Measurements from ENCODE around the gene TMOD3. TPM values are rescaled to one million over a fixed set of nuclear protein-coding genes. Genes with fewer than 3 reads are reported as not detected.

The TMOD3 gene
- total RNA-seq, 4 donors from 2014 or later, result 31.2 to 37.4 (median 36.7) TPM

DNA sequence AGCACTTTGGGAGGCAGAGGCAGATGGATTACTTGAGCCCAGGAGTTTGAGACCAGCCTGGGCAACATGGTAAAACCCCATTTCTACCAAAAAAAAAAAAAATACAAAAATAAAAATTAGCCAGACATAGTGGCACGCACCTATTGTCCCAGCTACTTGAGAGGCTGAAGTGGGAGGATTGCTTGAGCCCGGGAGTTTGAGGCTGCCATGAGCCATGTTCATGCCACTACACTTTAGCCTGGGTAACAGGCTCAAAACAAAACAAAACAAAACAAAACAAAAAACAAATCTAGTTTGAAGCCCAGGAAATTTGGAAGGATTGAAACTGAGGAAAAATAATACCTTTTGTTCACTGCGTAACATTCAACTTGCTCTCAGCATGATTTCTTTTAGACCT is 16.6 kb downstream of the TMOD3 start:
- 54% methylated on average over 3 of the region's 3 CpGs for WGBS
- TF ChIP-seq POLR2A (IDR thresholded peaks at IDR 0.05), result no peak
- no peak for TF ChIP-seq CTCF (IDR thresholded peaks at IDR 0.05)
- no peak for TF ChIP-seq EP300 (IDR thresholded peaks at IDR 0.05)
- no peak for TF ChIP-seq POLR2AphosphoS5 (IDR thresholded peaks at IDR 0.05)
- no peak for DNase-seq (ENCODE audit: low spot score in 2 of 2)
- Histone ChIP-seq H3K4me1 (peaks cover 77% of the 10 kb centered on the region), H3K9me3 (no peaks in the 10 kb centered on the region), H3K4me3 (no peak overlapping the region), H3K27me3 (no peaks in the 10 kb centered on the region), H3K27ac (peak overlapping the region; percentile 26), H3K36me3 (no peaks in the 10 kb centered on the region)

- H3K9me3 ChIP-seq, result no peaks in the 10 kb centered on the region
- DNase-seq (ENCODE audit: low spot score in 2 of 2), result no peak
- no peaks in the 10 kb centered on the region for H3K36me3 ChIP-seq
- peaks cover 71% of the 10 kb centered on the region for H3K4me1 ChIP-seq
- H3K27me3 ChIP-seq, result no peaks in the 10 kb centered on the region
- H3K4me3 ChIP-seq, result no peak overlapping the region
- WGBS, result 20% methylated on average over 3 of the region's 3 CpGs
- TF ChIP-seq POLR2A (IDR thresholded peaks at IDR 0.05) (no peak), POLR2AphosphoS5 (IDR thresholded peaks at IDR 0.05) (no peak)
- peak overlapping the region; percentile 26 for H3K27ac ChIP-seq
These were observed 17.2 kb downstream of the TMOD3 start for GRCh38 chr15:51846463-51847230.

DNA sequence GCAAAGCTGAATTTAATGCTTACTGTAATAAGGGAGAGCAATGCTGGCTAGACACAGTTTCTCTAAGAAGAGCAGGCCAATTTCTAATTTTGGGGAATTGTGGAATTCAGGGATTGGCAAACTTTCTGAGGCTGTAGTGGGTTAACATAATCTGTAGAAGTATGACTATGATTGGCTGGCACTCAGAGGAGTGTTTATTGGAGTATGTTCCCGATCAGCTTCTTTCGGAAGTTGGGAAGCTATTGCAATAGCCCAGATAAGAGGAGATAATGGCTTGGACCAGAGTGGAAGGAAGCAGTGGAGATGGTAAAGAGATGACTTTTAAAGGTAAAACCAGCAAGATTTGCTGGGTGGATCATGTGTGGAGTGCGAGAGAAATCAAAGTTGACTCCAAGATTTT is 19.4 kb downstream of the TMOD3 start:
- no peaks in the 10 kb centered on the region for H3K27me3 ChIP-seq
- no peak for DNase-seq (ENCODE audit: low spot score in 2 of 2)
- H3K9me3 ChIP-seq, result no peaks in the 10 kb centered on the region
- no peaks in the 10 kb centered on the region for H3K36me3 ChIP-seq
- TF ChIP-seq CTCF (IDR thresholded peaks at IDR 0.05) (no peak), POLR2A (IDR thresholded peaks at IDR 0.05) (no peak), POLR2AphosphoS5 (IDR thresholded peaks at IDR 0.05) (no peak), EP300 (IDR thresholded peaks at IDR 0.05) (no peak)
- H3K27ac ChIP-seq, result no peak overlapping the region
- H3K4me1 ChIP-seq, result peaks cover 52% of the 10 kb centered on the region
- H3K4me3 ChIP-seq, result no peak overlapping the region
- 47% methylated on average over 3 of the region's 3 CpGs for WGBS

GRCh38 chr15:51849860-51850259 is 20.4 kb downstream of the TMOD3 start:
- Histone ChIP-seq H3K27ac (no peak overlapping the region), H3K9me3 (no peaks in the 10 kb centered on the region), H3K27me3 (no peaks in the 10 kb centered on the region), H3K36me3 (no peaks in the 10 kb centered on the region), H3K4me1 (peaks cover 42% of the 10 kb centered on the region), H3K4me3 (no peak overlapping the region)
- no peak for DNase-seq (ENCODE audit: low spot score in 2 of 2)
- TF ChIP-seq POLR2A (IDR thresholded peaks at IDR 0.05) (no peak), EP300 (IDR thresholded peaks at IDR 0.05) (no peak), CTCF (IDR thresholded peaks at IDR 0.05) (no peak), POLR2AphosphoS5 (IDR thresholded peaks at IDR 0.05) (no peak)
- 46% methylated on average over 3 of the region's 3 CpGs for WGBS

DNA sequence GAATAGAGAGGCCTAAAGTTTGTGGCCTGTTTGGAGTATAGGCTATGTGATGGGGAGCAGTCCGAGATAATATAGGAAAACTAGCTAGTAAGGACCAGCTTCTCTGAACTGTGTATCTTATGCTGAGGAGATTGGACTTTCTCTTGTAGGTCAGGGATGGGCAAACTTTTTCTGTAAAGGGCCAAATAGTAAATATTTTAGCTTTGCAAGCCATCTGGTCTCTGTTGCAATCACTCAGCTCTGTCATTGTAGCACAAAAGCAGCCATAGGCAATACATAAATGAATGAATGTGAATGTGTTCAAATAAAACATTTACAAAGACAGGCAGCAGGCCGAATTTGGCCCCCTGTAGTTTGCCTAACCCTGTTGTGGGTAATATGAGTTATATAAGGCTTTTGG is 24.5 kb downstream of the TMOD3 start:
- Histone ChIP-seq H3K27ac (no peak overlapping the region), H3K27me3 (no peaks in the 10 kb centered on the region), H3K4me1 (peaks cover 16% of the 10 kb centered on the region), H3K9me3 (no peaks in the 10 kb centered on the region), H3K36me3 (no peaks in the 10 kb centered on the region), H3K4me3 (no peak overlapping the region)
- no peak for TF ChIP-seq POLR2AphosphoS5 (IDR thresholded peaks at IDR 0.05)
- TF ChIP-seq EP300 (IDR thresholded peaks at IDR 0.05), result no peak
- no peak for TF ChIP-seq CTCF (IDR thresholded peaks at IDR 0.05)
- TF ChIP-seq POLR2A (IDR thresholded peaks at IDR 0.05), result no peak
- WGBS, result 90% methylated on average over 2 of the region's 2 CpGs
- no peak for DNase-seq (ENCODE audit: low spot score in 2 of 2)
